ENCODE measurements around the gene BTNL9.
"Not testable (repeated sequence)": the region's sequence is repeated elsewhere in the genome, so short reads cannot be mapped to it uniquely, and the experiment has no call there.

BTNL9 gene

GRCh38 chr5:181098762-181099601 is 58.9 kb downstream of the BTNL9 start:
- FAIRE-seq, result no peak
- no peak for DNase-seq (ENCODE audit: insufficient read length, low spot score)
- TF ChIP-seq SPI1 (IDR thresholded peaks at IDR 0.05; ENCODE audit: low read depth, low read length), result 0 out of 2 replicates have a peak, but pooled peaks have one; percentile 3
- TF ChIP-seq PAX5 (IDR thresholded peaks at IDR 0.05; ENCODE audit: insufficient read depth, low read length, severe bottlenecking), result no peak

- DNase-seq (ENCODE audit: insufficient read length, low spot score), result no peak
- no peak for TF ChIP-seq POLR2AphosphoS5 (IDR thresholded peaks at IDR 0.05; ENCODE audit: low read depth, low read length)
- TF ChIP-seq POLR2A (IDR thresholded peaks at IDR 0.05; ENCODE audit: low read depth, low read length), result no peak
- no peak for TF ChIP-seq SPI1 (IDR thresholded peaks at IDR 0.05; ENCODE audit: low read depth, low read length)
- TF ChIP-seq POU2F2 (IDR thresholded peaks at IDR 0.05; ENCODE audit: low read depth, low read length), result no peak
- TF ChIP-seq PAX5 (IDR thresholded peaks at IDR 0.05; ENCODE audit: insufficient read depth, low read length, severe bottlenecking), result no peak
- TF ChIP-seq TAF1 (IDR thresholded peaks at IDR 0.05; ENCODE audit: low read depth, low read length), result no peak
- no peak for FAIRE-seq
Measured at GRCh38 chr5:181099602-181100086, 59.6 kb downstream of the BTNL9 start.

DNA sequence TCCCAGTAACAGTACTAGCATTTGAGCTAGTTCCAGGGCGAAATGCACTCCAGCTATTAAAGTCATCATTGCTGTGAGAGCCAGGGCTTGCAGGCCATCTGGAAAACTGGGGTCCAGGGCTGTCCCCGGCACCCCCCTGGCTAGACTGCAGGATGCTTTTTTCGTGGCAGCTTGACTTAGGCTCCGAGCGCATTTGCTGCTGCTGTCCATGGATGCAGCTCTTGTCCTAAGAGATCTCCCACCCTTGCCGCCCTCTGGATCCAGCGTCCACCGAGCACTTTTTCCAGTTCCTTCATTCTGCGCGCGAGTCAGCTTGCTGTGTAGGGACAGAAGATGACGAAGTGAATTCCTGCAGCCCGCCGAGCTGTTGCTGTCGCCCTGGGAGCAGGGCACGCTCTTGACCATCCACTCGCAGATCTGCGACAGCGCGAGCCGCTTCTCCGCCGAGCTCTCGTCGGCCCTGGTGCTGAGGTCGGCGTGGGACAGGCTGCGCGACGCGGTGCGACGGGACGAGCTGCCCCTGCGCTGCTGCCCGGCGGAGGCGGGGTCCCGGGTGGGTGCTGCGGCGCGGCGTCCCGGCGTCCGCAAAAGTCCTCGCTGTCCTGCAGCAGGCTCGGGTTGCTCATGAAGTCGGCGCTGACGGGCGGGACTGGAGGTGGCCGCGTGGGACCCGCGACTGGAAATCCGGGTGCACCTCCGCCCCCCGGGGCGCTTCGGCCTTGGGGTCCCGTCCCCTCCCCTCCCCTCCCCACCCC is 60.2 kb downstream of the BTNL9 start:
- TF ChIP-seq POLR2AphosphoS5 (IDR thresholded peaks at IDR 0.05; ENCODE audit: low read depth, low read length), result no peak
- no peak for TF ChIP-seq SPI1 (IDR thresholded peaks at IDR 0.05; ENCODE audit: low read depth, low read length)
- no peak for TF ChIP-seq PAX5 (IDR thresholded peaks at IDR 0.05; ENCODE audit: insufficient read depth, low read length, severe bottlenecking)
- no peak for TF ChIP-seq POU2F2 (IDR thresholded peaks at IDR 0.05; ENCODE audit: low read depth, low read length)
- no peak for TF ChIP-seq TAF1 (IDR thresholded peaks at IDR 0.05; ENCODE audit: low read depth, low read length)
- no peak for TF ChIP-seq POLR2A (IDR thresholded peaks at IDR 0.05; ENCODE audit: low read depth, low read length)
- FAIRE-seq (no peak), DNase-seq (ENCODE audit: insufficient read length, low spot score) (no peak)

DNA sequence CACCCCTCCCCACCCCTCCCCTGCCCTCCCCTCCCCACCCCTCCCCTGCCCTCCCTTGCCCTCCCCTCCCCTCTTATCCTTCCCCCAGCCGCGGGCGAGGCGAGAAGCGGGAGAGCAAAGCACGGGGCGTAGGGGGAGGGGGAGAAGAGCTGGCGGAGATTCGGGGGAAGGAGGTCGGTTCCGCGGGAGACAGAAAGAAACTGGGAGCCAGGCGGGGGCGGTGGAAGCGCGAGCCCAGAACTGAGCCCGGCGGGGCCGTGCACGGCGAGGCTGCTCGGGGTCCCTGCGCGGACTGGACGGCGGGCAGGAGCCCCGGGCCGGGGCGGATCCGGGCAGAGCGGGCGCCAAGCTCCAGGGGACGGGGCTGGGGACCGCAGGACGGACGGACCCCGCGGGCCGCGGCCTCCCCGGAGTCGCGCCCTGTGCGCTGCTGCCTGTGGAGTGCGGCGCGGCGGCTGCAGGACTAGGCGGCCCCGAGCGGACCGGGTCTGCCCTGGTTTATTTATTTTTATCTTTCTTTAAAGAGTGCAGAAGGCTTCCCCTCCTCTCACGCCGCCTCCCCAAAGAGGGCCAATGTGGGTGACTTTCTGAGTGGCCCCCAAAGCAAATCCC is 61.1 kb downstream of the BTNL9 start:
- not testable (repeated sequence) for FAIRE-seq; DNase-seq (ENCODE audit: insufficient read length, low spot score)

DNA sequence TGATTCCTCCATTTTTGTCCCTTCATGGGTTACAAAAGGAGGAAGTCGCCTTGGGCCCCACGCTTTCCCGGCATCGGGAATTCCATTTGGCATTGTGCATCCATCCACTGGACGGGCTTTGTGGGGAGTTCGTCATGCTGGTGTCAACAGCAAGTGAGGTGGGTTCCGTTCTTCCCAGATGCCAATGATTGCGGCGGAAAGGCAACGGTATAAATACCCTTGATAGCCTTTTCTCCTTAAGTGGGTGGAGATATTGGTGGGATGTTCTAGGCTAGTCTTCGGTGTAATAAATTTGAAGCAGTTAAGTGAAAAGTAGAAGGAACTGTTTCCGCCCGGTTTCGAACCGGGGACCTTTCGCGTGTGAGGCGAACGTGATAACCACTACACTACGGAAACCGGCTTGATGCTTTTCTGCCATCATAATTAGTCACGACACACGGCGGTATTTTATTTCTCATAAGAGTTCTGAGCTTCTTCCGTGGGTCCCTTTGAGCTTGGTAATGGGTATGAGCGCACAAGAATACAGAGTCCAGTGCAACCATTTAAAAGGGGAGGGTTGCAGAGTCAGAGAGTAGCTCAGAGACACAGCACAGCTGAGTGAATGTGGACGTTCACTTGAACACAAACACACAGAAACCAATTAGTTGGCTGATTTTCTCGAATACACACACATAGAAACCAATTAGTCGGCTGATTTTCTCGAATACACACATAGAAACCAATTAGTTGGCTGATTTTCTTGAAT is 62.0 kb downstream of the BTNL9 start:
- peak; percentile 96 for FAIRE-seq
- not testable (repeated sequence) for DNase-seq (ENCODE audit: insufficient read length, low spot score)

- DNase-seq (ENCODE audit: insufficient read length, low spot score), result not testable (repeated sequence)
- peak; percentile 79 for FAIRE-seq
Measured at GRCh38 chr5:181104259-181104568, 64.1 kb downstream of the BTNL9 start.

DNA sequence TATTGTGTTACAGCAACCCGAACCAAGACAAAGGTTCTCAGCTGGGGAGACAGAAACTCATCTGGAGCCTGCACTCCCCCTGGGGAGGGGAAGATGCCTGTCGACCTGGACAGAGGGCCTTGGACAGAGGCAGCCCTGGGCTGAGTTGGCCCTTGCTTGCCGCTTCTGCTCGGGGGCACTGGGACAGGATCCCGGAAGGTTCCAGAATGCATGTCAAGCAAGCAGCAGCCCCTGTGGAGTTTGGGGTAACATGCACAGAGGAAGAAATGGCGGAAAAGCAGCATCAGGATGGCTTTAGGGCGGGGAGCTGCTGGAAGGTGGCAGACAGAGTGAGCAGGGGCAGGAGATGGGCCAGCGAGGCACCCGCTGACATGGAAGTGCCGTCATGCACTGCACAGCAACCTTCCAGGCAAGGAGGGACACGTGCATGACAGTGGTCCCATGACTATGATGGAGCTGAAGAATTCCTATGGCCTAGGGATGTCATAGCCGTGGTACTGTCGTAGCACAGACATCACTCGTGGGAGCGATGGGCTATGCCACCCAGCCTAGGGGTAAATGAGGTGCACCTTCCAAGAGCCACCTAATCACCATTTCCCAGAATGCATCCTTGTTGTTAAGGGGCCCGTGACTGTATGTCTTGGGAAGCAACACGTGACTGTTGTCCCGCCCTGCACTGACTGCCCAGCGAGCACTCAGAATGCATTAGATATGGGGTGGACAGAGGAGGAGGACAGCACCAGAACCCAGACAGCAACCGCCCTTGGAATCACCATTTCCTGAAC is 64.7 kb downstream of the BTNL9 start:
- peak; percentile 93 for FAIRE-seq

DNA sequence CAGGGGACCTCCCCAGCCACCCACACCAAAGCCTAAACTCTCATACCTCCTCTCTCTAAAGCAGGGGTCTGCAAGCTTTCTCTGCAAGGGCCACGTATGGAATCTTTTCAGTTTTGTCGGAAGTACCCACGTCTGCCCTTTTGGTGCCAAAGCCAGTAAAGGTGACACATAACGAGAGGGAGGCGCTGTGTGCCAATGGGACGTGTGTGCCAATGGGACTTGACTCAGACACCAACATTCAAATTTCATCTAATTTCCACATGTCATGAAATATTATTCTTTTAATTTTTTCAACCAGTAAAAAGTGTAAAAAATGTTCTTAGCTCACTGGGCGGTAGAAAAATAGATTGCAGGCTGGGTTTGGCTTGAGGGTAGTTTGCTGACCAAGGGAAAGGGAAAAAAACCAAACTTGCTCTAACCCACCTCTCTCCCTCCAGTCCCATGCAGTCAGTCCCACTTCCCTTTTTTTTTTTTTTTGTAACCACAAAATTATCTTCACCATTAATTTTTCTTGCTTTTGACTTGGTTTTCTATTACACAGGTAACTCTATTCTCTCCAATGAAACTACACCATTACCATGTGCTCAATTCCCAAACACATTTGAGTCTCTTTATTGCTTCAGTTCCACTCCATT is 65.4 kb downstream of the BTNL9 start:
- FAIRE-seq (peak; percentile 35), DNase-seq (ENCODE audit: insufficient read length, low spot score) (no peak)
- TF ChIP-seq SPI1 (IDR thresholded peaks at IDR 0.05; ENCODE audit: low read depth, low read length), result peak; percentile 93
- TF ChIP-seq PAX5 (IDR thresholded peaks at IDR 0.05; ENCODE audit: insufficient read depth, low read length, severe bottlenecking), result no peak

More for the DNA sequence above, 64.7 kb downstream of the BTNL9 start:
- not testable (repeated sequence) for DNase-seq (ENCODE audit: insufficient read length, low spot score)

DNA sequence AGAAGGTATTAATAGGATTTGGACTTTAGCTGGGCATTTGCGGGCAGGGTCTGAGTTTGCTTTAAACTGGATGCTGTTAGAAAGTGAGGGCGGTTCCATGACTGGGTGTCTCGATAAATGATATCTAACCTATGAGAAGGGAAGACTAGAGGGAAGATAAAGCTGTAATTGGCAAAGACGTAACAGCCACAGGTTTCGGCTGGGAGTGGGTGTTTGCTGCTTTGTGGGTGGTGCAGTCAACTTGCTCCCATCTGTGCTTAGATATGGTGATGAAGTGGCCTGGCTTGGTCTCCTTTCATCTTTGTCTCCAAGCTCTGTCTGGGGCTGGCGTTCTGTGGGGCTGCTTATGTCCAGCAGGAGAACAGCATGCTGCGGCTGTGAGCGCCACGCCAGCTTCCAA is 67.6 kb downstream of the BTNL9 start:
- TF ChIP-seq PAX5 (IDR thresholded peaks at IDR 0.05; ENCODE audit: insufficient read depth, low read length, severe bottlenecking) (no peak), TAF1 (IDR thresholded peaks at IDR 0.05; ENCODE audit: low read depth, low read length) (no peak), POLR2AphosphoS5 (IDR thresholded peaks at IDR 0.05; ENCODE audit: low read depth, low read length) (no peak), SPI1 (IDR thresholded peaks at IDR 0.05; ENCODE audit: low read depth, low read length) (no peak), POU2F2 (IDR thresholded peaks at IDR 0.05; ENCODE audit: low read depth, low read length) (no peak), POLR2A (IDR thresholded peaks at IDR 0.05; ENCODE audit: low read depth, low read length) (no peak)
- DNase-seq (ENCODE audit: insufficient read length, low spot score) (no peak), FAIRE-seq (no peak)

Data from GM12891 (cell line).